Retinal pigment epithelial cell (primary cell): ENCODE results near the gene SPTY2D1.
"Not testable (repeated sequence)": the region's sequence is repeated elsewhere in the genome, so short reads cannot be mapped to it uniquely, and the experiment has no call there.

Experiments
- DNase-seq: peaks from one replicate; pipeline ENCODE4 v3.0.0-alpha.2; 2010; ENCODE audit warnings: low read depth
- H3K4me3 ChIP-seq: 2 replicates; pipeline ENCODE4 v1.5.1; 2011; ENCODE audit warnings: mild to moderate bottlenecking, low read length, control low read depth, moderate library complexity
- TF ChIP-seq, protein P1 (sequence below): conservative IDR thresholded peaks from 2 replicates; pipeline ENCODE4 v1.5.1; 2011; ENCODE audit warnings: low read depth, low read length, control low read depth, inconsistent platforms

SPTY2D1 gene

DNA sequence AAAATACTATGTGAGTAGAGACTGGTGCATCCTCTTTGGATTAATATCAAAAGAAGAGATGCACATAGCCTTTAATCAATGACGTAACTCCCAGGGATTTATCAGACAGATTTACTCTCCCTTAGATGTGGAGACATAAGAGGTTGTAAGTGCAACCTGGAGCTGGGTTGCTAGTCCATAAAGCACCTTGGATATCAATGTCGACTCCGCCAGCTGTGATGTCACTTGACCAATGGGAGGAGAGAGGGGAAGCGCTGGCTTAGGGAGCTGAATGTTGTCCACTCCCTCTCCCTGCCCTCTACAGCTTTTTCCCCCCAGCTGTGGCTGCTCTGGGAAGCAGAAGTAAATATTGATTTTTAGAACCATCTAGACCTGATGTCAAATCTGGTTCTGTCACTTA lies 35.6 kb upstream of the SPTY2D1 start:
- TF ChIP-seq, protein P1, sequence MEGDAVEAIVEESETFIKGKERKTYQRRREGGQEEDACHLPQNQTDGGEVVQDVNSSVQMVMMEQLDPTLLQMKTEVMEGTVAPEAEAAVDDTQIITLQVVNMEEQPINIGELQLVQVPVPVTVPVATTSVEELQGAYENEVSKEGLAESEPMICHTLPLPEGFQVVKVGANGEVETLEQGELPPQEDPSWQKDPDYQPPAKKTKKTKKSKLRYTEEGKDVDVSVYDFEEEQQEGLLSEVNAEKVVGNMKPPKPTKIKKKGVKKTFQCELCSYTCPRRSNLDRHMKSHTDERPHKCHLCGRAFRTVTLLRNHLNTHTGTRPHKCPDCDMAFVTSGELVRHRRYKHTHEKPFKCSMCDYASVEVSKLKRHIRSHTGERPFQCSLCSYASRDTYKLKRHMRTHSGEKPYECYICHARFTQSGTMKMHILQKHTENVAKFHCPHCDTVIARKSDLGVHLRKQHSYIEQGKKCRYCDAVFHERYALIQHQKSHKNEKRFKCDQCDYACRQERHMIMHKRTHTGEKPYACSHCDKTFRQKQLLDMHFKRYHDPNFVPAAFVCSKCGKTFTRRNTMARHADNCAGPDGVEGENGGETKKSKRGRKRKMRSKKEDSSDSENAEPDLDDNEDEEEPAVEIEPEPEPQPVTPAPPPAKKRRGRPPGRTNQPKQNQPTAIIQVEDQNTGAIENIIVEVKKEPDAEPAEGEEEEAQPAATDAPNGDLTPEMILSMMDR: no peak
- no peak overlapping the region for H3K4me3 ChIP-seq
- DNase-seq: no peak

DNA sequence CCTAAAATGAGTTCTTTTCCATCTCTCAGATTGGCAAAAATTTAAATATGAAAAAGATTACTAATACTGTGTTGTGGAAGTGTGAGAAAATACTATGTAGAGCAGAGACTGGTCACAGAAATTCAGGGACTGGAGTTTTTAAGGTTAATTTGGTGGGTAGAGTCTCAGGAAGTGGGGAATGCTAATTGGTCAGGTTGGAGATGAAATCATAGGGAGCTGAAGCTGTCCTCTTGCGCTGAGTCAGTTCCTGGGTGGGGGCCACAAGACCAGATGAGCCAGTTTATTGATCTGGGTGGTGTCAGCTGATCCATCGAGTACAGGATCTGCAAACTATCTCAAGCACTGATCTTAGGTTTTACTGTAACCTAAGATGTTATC lies 35.1 kb upstream of the SPTY2D1 start:
- no peak for DNase-seq
- TF ChIP-seq, protein P1: no peak
- no peak overlapping the region for H3K4me3 ChIP-seq

DNA sequence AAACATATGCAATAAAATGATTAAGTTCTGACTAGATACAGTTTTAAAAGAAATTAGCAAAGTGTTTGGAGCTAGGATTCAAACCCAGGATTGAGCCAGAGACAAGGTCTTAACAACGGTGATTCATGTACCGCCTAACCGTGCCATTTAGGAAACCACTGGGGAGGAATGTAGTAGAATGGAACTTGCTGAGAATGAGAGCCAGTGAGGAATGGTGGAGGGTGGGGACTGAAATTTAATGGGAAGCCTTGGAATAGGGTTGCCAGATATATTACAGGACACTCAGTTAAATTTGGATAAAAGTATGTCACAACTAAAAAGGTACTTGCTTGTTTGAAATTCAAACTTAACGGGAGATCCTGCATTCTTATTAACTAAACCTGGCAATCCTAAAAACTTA lies 34.0 kb upstream of the SPTY2D1 start:
- DNase-seq: no peak
- no peak overlapping the region for H3K4me3 ChIP-seq
- TF ChIP-seq, protein P1: no peak

DNA sequence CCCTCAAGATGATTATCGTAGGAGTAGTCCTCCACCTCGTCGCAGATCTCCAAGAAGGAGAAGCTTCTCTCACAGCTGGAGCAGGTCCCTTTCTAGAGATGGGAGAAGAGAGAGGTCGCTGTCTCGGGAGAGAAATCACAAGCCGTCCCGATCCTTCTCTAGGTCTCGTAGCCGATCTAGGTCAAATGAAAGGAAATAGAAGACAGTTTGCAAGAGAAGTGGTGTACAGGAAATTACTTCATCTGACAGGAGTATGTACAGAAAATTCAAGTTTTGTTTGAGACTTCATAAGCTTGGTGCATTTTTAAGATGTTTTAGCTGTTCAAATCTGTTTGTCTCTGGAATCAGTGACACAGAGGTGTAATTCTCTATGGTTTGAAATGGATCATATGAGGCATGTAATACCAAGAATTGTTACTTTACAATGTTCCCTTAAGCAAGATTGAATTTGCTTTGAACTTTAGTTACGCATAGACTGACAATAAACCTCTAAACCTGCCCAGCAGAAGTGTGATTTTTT lies 31.3 kb upstream of the SPTY2D1 start:
- not testable (repeated sequence) for H3K4me3 ChIP-seq, DNase-seq

DNA sequence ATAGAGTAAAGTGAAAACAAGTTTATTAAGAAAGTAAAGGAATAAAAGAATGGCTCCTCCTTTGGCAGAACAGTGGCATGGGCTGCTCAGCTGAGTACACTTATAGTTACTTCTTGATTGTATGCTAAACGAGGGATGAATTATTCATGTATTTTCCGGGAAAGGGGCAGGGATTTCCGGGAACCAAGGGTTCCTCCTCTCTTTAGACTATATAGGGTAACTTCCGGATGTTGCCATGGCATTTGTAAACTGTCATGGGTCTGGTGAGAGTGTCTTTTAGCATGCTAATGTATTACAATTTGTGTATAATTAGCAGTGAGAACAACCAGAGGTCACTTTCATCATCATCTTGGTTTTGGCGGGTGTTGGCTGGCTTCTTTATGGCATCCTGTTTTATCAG lies 23.5 kb upstream of the SPTY2D1 start:
- H3K4me3 ChIP-seq: no peak overlapping the region
- DNase-seq: no peak
- TF ChIP-seq, protein P1: no peak

DNA sequence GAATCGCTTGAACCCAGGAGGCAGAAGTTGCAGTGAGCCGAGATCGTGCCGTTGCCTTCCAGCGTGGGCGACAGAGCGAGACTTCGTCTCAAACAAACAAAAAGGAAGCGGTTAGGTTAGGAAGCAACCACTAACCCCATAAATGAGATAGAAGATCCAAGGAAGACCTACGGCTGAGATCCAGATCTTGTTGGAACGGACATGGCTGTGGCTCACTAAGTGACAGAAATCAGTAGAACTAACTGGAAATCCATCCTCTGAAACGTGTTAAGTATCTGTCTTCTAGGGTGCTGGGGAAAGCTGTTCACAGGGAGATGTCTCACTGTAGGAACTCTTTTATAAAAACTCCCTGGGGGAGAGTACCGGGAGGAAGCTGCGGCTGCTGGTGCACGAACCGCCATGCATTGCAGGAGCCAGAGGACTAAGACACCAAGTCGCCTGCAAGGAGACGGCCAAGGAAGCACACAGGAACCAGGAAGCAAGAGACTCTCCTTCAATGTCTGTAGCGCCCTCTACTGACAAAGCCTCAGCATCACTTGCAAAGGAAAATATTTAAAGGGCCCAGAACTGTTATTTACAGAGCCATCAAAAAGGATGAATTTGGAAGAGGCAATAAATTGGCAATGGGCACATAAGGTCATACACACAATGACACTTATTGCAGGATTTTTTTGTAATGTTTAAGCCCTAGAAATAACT lies 16.9 kb upstream of the SPTY2D1 start:
- TF ChIP-seq, protein P1: peak; percentile 60
- no peak overlapping the region for H3K4me3 ChIP-seq
- DNase-seq: no peak

DNA sequence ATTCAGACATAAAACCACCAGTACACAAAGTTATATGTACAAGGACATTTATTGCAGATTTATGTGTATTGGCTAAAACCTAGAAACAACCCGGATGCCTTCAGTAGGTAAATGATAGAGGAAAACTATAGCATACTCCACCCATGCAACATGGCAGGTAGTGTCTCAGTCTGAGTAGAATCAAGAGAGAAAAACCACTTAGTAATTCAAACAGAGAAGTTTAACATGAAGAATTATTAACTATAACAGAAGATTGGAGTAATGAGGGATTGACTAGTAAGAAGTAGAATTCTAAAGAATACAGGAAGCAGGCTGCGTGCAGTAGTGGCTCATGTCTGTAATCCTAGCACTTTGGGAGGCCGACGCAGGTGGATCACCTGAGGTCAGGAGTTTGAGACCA lies 16.2 kb upstream of the SPTY2D1 start:
- no peak for DNase-seq
- TF ChIP-seq, protein P1: no peak

DNA sequence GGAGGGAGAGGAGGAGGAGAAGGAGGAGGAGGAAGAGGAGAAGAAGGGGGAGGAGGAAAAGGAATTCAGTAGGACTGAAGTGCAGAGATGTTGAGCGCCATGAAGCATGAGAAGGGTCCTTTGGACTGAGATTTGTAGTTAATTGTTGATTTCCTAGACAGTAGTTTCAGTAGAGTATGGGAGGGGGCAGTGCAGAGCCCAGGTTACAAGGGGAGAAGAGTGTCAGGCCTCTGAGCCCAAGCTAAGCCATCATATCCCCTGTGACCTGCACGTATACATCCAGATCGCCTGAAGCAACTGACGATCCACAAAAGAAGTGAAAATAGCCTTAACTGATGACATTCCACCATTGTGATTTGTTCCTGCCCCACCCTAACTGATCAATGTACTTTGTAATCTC lies 8.9 kb upstream of the SPTY2D1 start:
- not testable (repeated sequence) for DNase-seq, H3K4me3 ChIP-seq

More for the DNA sequence above, 16.2 kb upstream of the SPTY2D1 start:
- no peak overlapping the region for H3K4me3 ChIP-seq
